GM23248 (cell line): ENCODE measurements around the gene AKAP11.

Source experiments
- EZH2 ChIP-seq: fragments of 200-600 bp; sonication (generic); IDR thresholded peaks from 2 replicates; pipeline ENCODE4 v1.6.1; 2018; ENCODE audit warnings: antibody characterized with exemption, mild to moderate bottlenecking; ENCODE audit not compliant: insufficient read depth, poor library complexity, severe bottlenecking
- EZH2phosphoT487 ChIP-seq: fragments of 200-600 bp; sonication (generic); IDR thresholded peaks from 2 replicates; pipeline ENCODE4 v1.6.1; 2018; ENCODE audit warnings: antibody characterized with exemption, moderate library complexity, mild to moderate bottlenecking, low read depth; ENCODE audit not compliant: insufficient read depth

GRCh38 chr13:42277618-42278276 lies 5.8 kb downstream of the AKAP11 start:
- TF ChIP-seq EZH2 (no peak), EZH2phosphoT487 (no peak)
